ENCODE measurements around the gene MYO16.

GRCh38 chr13:109007946-109008345 is 378.5 kb downstream of the MYO16 start:
- no peak for TF ChIP-seq POLR2A (IDR thresholded peaks at IDR 0.05; ENCODE audit: low read depth, low read length)
- no peak for TF ChIP-seq TAF1 (IDR thresholded peaks at IDR 0.05; ENCODE audit: low read depth, low read length)
- no peak for TF ChIP-seq POU2F2 (IDR thresholded peaks at IDR 0.05; ENCODE audit: low read depth, low read length)

All from GM12891 (cell line).